Measurements from ENCODE around the gene TRAF3.
"Not testable (repeated sequence)": the region's sequence is repeated elsewhere in the genome, so short reads cannot be mapped to it uniquely, and the experiment has no call there.

The TRAF3 gene

GRCh38 chr14:102829016-102829548, 51.8 kb downstream of the TRAF3 start:
- no peak for DNase-seq (ENCODE audit: low spot score)

DNA sequence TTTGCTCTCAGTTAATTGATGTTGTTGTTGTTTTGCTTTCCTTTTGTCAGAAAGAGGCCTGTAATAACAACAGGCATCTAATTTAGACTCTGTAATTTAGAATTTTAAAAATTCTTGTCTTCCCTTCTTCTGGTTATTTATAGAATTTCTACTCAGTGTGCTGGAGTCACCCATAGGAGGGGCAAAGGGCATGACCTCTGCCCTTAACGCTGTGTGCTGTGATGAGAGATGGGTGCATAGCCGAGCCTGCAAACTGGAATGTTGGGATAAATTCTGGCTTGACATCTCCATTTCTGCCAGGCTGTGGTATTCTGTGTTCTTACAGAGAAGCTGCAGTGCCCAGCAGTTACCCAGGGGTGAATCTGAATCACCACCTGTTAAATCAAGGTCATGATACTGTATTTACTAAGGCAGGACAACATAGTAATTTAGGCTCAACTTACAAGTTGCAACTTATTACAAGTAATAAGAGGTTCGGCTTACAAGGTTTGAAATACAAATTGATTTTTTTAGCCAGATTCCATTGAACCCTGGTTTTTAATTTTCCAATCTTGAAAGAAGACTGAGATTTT, 53.3 kb downstream of the TRAF3 start:
- no peak for DNase-seq (ENCODE audit: low spot score)

DNA sequence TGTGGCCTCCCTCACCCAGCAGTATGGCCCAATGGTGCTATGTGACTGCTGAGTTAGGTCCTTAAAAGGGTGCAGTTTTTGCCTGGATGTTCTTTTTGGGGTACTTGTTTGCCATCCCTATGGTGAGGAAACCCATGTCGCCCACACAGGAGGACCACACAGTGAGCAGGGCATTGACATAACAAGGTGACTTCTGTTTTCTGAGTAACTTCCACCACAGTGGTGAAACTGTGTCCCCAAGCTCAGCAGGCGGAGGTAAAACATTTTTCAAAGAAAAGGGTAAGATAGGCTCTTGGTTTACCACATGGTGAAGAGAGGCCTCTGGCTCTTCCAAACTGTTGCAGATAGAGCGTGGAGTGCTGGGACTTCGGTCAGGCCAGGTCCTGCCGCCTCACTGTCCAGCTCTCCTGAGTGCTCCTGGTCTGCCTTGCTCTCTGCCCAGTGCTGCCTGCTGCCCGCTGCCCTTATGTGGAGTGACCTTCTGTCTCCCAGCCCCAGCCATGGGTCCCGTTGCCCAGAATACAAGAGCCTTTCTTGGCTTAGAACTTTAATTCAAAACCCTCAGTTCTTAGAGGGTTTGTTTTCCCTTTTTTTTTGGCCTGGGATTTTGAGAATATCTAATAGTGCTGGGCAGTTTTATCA, 54.0 kb downstream of the TRAF3 start:
- no peak for DNase-seq (ENCODE audit: low spot score)

DNA sequence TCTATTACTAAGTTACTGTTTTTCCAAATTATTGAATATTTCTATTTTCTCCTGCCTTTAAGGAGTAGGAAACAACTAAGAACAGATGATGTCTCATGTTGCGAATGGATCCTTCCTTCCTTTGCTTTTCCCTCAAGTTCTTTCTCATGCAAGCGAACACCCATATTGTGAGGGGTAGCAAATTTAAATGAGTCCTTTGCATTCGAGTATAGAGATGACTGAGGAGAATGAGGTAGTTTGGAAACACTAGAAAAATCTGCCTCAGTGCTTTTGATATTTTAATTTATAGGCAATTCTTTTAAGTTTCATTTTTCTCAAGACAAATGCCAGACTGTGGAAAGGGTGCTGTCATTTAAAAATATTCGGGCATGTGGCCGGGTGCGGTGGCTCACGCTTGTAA, 56.1 kb downstream of the TRAF3 start:
- DNase-seq (ENCODE audit: low spot score) = no peak

GRCh38 chr14:102833991-102834390, 56.7 kb downstream of the TRAF3 start:
- DNase-seq (ENCODE audit: low spot score) = no peak

- no peak for DNase-seq (ENCODE audit: low spot score)
Measured at GRCh38 chr14:102835959-102836358, 58.7 kb downstream of the TRAF3 start.

GRCh38 chr14:102837120-102837519, 59.9 kb downstream of the TRAF3 start:
- not testable (repeated sequence) for DNase-seq (ENCODE audit: low spot score)

- no peak for DNase-seq (ENCODE audit: low spot score)
Measured at GRCh38 chr14:102838501-102838900, 61.3 kb downstream of the TRAF3 start.

GRCh38 chr14:102840115-102840514, 62.9 kb downstream of the TRAF3 start:
- no peak for DNase-seq (ENCODE audit: low spot score)

- no peak for DNase-seq (ENCODE audit: low spot score)
Measured at GRCh38 chr14:102840771-102841528, 63.7 kb downstream of the TRAF3 start.

GRCh38 chr14:102848830-102849525, 71.7 kb downstream of the TRAF3 start:
- DNase-seq (ENCODE audit: low spot score) = no peak

- DNase-seq (ENCODE audit: low spot score) = no peak
Measured at GRCh38 chr14:102849526-102850379, 72.5 kb downstream of the TRAF3 start.

DNA sequence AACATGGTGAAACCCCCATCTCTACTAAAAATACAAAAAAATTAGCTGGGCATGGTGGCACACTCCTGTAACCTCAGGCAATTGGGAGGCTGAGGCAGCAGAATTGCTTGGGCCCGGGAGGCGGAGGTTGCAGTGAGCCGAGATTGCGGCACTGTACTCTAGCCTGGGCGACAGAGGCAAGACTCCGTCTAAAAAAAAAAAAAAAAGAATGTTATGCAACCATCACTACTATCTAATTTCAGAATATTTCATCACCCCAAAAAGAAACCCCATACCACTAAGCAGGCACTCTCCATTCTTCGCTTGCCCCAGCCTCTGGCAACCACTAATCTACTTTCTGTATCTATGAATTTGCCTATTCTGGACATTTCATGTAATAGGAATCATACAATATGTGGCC, 76.4 kb downstream of the TRAF3 start:
- no peak for DNase-seq (ENCODE audit: low spot score)

DNA sequence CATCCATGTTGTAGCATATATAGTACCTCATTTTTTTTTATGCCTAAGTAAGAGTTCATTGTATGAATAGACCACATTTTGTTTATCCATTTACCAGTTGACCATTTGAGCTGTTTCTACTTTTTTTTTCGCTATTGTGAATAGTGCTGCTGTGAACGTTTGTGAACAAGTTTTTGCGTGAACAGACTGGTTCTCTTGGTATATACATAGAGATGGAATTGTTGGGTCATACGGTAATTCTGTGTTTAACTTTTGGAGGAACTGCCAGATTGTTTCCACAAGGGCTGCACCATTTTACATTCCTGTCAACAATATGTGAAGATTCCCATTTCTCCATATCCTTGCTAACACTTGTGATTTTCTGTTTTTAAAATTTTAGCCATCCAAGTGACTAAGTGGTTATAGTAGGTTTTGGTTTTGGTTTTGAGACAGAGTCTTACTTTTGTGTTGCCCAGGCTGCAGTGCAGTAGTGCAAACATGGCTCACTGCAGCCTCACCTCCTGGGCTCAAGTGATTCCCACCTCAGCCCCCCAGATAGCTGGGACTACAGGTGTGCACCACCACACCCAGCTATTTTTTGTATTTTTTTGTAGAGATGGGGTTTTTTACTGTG, 76.9 kb downstream of the TRAF3 start:
- DNase-seq (ENCODE audit: low spot score) = no peak

DNA sequence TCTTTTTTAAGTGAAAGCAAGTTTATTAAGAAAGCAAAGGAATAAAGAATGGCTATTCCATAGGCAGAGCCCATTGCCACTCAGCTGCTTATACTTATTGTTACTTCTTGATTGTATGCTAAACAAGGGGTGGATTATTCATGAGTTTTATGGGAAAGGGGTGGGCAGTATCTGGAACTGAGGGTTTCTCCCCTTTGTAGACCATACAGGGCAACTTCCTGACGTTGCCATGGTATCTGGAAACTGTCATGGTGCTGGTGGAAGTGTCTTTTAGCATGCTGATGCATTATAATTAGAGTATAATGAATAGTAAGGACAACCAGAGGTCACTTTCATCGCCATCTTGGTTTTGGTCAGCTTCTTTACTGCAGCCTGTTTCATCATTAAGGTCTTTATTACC, 78.9 kb downstream of the TRAF3 start:
- no peak for DNase-seq (ENCODE audit: low spot score)

DNA sequence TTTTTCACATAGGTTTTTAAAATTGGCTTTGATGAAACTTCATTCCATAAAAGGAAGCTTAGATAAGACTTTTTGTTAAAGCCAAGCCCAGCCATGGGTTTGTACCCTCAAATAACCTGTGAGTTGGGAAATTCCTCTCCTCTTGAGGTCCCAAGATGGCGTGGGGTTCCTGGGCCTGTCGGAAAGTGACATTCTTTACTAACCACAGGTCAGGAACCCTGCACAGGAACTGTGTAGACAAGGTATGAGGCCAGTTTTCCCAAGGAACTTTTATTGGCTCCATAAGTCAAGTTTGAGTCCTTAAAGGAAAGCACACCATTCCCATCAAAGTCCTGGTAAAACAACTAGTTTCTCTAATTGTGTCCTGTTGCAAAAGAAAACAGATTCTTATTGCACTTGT, 80.2 kb downstream of the TRAF3 start:
- no peak for DNase-seq (ENCODE audit: low spot score)

DNA sequence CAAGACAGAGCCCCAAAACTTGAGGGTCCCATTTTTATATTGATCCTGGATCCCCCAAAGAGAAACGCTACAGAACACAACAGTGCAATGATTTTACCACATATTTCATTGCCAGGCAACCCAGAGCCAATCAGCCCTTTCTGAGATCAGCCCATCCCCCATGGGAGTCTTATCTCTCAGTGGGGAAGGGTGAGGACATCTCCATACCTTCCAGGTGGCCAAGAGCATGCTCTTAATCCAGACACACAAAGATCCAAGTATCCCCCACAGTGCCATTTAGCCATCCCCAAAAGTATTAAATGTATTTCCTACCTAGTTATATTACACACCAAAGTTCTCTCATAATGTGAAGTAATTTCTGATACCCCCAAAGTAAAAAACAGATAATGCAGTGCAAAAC, 82.7 kb downstream of the TRAF3 start:
- no peak for DNase-seq (ENCODE audit: low spot score)

DNA sequence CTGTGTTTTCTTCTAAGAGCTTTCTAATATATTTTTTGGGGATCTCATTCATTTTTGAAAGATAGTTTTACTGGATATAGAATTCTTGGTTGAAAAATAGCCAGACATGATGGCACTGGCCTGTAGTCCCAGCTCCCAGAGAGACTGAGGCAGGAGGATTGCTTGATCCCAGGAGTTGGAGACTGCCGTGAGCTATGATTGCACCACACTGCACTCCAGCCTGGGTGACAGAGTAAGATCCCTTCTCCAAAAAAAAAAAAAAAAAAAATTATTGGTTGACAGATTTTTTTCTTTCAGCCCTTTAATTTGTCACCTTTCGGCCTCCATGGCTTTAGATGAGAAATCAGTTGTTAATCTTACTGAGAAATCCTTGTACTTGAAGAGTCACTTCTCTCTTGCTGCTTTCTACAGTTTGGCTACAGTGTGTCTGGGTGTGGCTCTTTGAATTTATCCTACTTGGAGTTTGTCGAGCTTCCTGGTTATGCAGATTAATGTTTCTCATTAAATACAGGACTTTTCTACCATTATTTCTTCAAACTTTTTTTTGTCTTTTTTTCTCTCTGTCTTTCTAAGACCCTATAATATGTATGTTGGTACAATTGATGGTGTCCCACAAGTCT, 85.0 kb downstream of the TRAF3 start:
- no peak for DNase-seq (ENCODE audit: low spot score)

DNA sequence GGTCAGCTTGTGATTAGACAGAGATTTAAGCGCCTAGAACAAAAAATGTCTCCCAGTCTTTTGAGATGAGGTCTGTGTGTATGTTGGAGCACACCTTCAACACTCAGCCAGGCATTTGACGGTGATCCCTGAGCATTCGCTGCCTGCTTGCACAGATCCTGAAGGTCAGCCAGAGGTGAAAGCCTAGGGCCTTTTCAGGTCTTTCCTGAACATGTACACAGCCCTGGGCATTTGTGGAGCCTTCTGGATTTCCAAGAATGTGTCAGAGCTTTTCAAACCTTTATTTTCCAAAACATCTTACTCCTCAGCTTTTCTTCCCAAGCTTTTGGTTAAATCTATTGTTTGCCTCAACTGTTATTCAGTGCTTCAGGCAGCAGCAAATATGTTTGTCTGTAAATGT, 86.1 kb downstream of the TRAF3 start:
- DNase-seq (ENCODE audit: low spot score) = no peak

GRCh38 chr14:102865916-102866315, 88.7 kb downstream of the TRAF3 start:
- DNase-seq (ENCODE audit: low spot score) = not testable (repeated sequence)

Measured in HuH-7 (cell line).